Measurements from ENCODE around the gene MLPH.

Gene MLPH, protein sequence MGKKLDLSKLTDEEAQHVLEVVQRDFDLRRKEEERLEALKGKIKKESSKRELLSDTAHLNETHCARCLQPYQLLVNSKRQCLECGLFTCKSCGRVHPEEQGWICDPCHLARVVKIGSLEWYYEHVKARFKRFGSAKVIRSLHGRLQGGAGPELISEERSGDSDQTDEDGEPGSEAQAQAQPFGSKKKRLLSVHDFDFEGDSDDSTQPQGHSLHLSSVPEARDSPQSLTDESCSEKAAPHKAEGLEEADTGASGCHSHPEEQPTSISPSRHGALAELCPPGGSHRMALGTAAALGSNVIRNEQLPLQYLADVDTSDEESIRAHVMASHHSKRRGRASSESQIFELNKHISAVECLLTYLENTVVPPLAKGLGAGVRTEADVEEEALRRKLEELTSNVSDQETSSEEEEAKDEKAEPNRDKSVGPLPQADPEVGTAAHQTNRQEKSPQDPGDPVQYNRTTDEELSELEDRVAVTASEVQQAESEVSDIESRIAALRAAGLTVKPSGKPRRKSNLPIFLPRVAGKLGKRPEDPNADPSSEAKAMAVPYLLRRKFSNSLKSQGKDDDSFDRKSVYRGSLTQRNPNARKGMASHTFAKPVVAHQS

GRCh38 chr2:237486819-237487448 is at the start of gene MLPH:
Gene MLPH (plus strand): TSS chr2:237487251. CDS start chr2:237493427, 6,176 bp downstream.
- peak; percentile 81 for DNase-seq (ENCODE audit: low read depth, low spot score)

- no peak for DNase-seq (ENCODE audit: low read depth, low spot score)
Observed at GRCh38 chr2:237437566-237437965, 49.5 kb upstream of the MLPH start.

DNA sequence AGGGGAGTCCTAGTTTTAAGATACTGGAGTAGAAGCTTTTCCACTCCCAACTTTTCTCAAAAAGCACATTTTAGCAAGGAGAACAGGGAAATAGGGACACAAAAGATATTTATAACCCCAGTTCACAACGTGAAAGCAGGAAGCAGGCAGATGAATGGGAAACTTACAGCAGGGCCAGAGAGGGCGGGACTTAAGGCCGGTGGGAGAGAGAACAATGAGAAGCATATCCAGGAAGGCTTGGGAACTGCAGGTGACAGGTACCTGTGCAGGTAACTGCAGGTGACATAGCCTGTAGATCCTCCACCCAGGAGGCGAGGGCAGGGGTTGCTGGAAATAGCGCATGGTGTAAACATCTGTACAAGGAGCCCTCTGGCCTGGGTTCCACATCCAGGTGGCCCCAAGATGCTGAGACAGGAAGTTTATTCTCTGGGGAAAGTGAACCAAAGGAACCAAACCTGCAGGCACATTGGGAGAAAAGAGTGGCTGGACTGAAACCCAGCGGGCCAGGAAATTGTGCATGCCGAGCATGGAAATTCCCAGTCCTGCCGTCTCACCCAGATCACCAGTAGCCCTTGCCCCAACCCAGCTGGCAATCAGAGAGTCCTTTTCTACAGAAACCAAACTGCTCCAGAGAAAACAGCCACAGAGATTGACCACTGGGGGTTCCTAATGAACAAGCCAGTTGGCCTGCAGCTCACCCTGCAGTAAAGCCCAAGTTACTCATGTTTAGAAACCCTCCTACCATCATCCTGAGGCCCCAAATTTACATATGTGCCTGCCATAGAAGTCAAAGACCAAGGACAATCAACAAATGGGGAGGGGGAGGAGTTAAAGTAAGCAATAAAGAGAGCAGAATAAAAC is 48.7 kb upstream of the MLPH start:
- no peak for DNase-seq (ENCODE audit: low read depth, low spot score)

DNA sequence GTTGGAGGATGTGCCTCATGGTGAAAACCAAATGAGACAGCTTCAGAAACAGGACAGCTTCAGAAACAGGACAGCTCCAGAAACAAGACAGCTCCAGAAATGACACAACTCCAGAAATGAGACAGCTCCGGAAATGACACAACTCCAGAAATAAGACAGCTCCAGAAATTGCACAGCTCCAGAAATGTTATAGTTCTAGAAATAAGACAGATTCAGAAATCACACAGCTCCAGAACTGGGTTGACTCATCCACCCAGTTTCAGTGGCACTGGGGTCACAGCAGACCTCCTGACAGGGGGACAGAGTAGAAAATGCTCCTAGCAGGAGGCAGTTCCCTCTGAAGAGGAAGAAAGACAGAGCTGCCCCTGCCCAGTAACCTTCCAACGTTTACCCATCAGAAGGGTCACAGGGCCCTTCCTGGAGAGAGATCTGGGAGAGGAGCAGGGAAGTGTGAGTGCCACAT is 46.2 kb upstream of the MLPH start:
- no peak for DNase-seq (ENCODE audit: low read depth, low spot score)

GRCh38 chr2:237441605-237442274 is 45.3 kb upstream of the MLPH start:
- DNase-seq (ENCODE audit: low read depth, low spot score): peak; percentile 38

DNA sequence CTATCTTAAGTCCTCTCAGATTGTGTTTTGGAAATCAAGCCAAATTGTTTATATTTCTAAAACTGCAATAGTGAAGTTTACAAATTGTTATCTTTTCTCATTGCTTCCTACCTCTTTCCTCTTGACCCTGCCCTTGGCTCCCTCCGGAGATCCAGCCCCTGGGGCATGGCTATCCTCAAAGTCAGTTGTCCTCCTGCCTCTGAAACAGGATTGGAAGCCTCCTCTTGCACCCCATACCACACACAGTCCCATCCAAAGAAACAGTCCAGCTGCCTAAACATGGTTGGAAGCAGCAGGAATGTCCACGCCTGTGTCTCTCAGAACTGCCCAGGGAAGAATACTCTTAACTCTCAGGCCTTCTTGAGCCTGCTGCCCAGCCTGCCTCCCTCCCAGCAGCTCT is 43.0 kb upstream of the MLPH start:
- DNase-seq (ENCODE audit: low read depth, low spot score): no peak

- no peak for DNase-seq (ENCODE audit: low read depth, low spot score)
Observed at GRCh38 chr2:237445611-237446337, 41.3 kb upstream of the MLPH start.

DNA sequence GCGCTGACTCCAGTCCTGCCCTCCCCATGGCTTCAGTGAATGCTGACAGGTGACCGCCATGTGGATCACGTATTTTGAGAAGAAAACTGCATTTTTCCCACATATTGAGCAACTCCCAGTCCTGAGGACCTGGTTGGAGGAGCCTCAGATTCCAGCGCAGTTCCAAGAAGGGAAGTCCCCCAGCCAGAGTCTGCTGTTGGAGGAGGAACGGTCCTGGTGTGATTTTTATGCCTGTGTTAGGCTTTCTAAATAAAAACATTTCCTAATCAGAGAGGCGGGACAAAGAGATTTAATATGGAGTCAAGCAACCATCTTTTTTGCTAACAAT is 40.7 kb upstream of the MLPH start:
- no peak for DNase-seq (ENCODE audit: low read depth, low spot score)

- DNase-seq (ENCODE audit: low read depth, low spot score): no peak
Observed at GRCh38 chr2:237447496-237447895, 39.6 kb upstream of the MLPH start.

- no peak for DNase-seq (ENCODE audit: low read depth, low spot score)
Observed at GRCh38 chr2:237448171-237448570, 38.9 kb upstream of the MLPH start.

GRCh38 chr2:237448626-237449025 is 38.4 kb upstream of the MLPH start:
- no peak for DNase-seq (ENCODE audit: low read depth, low spot score)

DNA sequence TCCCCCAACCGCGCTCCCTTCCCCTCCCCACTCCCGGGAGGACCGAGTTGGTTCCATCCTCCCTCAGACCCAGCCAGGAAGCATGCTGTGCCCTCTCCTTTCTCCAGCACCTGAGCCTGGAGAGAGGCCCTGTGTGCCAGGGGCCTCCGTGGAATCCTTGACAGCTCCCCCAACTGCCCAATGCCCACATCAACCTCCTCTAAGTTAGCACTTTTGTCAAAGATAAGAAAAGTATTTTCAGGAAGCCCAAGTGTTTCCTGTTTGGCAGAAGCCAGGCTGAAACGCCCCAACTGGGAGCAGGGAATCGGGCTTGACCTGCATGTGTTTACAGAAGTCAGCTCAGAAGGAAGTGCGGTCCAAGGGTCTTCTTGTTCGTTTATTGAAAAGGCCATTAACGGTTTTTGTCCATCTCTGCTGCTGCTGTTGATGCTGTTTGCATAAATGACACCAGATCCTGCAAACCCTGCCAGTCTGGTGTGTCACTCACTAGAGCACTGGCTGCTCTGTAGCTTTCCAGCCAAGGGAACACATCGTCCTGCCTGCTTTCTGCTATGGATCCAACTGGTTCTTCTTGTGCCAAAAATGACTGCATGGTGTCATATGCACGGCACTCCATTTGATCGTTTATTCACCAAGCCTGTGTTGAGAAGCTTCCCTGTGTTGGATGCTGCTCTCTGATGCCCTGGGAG is 37.7 kb upstream of the MLPH start:
- no peak for DNase-seq (ENCODE audit: low read depth, low spot score)

DNA sequence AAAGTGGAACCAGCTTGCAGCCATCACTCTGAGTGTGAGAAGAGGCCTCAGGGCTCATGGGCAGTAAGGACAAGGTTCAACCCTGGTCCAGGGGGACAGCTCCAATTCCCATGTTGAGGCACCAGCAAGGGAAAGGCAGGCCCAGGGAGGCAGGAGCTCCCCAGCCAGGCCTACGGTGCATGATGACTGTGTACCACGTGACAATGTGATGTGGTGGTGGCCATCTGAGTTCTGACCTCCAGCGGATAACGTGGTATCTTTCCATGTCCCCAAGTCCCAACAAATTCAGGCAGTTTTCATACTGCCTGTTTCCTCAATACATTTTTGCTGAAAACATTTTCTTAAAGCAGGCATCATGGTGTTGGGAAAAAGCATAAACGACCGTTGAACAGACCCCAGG is 36.9 kb upstream of the MLPH start:
- DNase-seq (ENCODE audit: low read depth, low spot score): no peak

- DNase-seq (ENCODE audit: low read depth, low spot score): no peak
Observed at GRCh38 chr2:237450583-237450982, 36.5 kb upstream of the MLPH start.

- no peak for DNase-seq (ENCODE audit: low read depth, low spot score)
Observed at GRCh38 chr2:237451643-237452469, 35.2 kb upstream of the MLPH start.

GRCh38 chr2:237452861-237453260 is 34.2 kb upstream of the MLPH start:
- DNase-seq (ENCODE audit: low read depth, low spot score): no peak

GRCh38 chr2:237453671-237454070 is 33.4 kb upstream of the MLPH start:
- DNase-seq (ENCODE audit: low read depth, low spot score): no peak

DNA sequence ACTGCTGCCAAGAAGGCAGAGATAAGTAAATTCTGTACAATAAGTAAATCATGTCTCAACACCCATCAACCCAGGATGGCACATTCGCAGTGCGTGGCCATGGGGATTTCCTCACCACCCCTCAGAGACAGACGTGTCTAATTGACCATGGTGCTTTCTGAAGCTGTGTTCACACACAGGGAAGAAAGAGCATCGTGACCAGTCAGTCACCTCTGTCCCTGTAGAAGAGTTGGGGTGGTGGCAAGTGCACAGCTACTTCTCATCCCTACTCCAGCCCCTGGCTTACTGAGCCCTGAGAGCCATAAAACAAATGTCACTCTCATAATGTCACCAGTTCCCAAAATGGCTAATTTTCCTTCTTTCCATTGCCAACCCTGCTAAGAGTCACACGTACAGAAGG is 31.3 kb upstream of the MLPH start:
- DNase-seq (ENCODE audit: low read depth, low spot score): no peak

GRCh38 chr2:237456200-237456843 is 30.7 kb upstream of the MLPH start:
- DNase-seq (ENCODE audit: low read depth, low spot score): peak; percentile 87
